GM18861 (cell line): ENCODE data around the gene PAIP1.
"Not testable (repeated sequence)": the region's sequence is repeated elsewhere in the genome, so short reads cannot be mapped to it uniquely, and the experiment has no call there.

Source experiments
- ATAC-seq: cut with Tn5 transposase; IDR thresholded peaks from one replicate; pipeline ENCODE4 v1.9.1; 2021; ENCODE audit not compliant: unreplicated experiment

PAIP1 gene, protein sequence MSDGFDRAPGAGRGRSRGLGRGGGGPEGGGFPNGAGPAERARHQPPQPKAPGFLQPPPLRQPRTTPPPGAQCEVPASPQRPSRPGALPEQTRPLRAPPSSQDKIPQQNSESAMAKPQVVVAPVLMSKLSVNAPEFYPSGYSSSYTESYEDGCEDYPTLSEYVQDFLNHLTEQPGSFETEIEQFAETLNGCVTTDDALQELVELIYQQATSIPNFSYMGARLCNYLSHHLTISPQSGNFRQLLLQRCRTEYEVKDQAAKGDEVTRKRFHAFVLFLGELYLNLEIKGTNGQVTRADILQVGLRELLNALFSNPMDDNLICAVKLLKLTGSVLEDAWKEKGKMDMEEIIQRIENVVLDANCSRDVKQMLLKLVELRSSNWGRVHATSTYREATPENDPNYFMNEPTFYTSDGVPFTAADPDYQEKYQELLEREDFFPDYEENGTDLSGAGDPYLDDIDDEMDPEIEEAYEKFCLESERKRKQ

DNA sequence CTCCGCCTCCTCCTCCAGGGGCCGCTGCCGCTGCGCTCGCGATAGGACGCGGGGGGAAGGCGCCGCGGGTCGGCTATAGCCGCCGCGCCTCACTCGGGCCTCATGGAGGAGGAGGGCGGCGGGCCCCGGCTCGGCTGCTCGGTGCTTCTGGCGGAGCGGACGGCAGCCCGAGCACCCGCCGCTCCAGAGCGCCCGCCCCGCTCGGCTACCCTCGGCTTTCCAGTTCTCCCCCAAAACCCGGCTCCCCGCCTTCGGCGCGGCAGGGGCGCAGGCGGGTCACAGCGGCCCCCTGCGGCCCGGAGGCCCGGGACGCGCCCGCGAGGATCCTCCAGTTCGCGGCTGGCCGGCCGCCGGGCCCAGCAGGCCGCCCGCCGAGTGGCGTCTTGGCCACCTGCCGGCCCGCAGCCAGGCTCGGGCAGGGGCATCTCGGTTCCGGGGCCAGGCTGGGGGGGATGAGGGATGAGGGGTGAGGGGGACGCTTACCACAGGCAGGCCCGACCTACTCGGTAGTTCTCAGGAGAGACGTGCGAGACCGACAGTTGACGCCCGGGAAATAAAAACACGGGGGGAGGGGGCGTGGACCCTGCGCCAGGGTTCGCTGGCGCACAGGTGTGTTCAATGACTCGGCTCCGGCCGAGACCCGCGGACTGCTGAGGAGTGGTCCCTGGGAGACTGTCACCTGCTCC, at the start of gene PAIP1:
PAIP1 (minus strand) TSS at position 221 of the 686 bp plus-strand sequence. CDS start 231 bp downstream, outside the sequence.
- ATAC-seq = peak; percentile 80

DNA sequence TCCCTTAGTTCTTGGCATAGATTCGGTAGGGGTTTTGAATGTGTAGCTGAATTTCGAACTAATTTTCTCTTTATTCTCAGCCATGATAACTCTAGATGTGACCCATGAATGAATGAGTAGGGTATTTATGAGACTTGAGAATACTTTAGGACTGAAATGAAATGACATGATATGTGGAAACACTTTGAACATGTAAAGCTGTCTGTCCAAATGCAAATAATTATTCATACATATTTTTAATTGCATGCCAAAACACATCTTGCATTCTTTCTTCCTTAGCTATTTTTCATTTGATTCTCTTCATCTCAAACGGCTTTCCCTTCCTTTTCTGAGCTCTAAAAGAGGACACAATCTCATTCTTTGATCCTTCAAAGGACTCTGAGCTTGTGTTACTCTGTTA, 49.5 kb upstream of the PAIP1 start:
- ATAC-seq = no peak

DNA sequence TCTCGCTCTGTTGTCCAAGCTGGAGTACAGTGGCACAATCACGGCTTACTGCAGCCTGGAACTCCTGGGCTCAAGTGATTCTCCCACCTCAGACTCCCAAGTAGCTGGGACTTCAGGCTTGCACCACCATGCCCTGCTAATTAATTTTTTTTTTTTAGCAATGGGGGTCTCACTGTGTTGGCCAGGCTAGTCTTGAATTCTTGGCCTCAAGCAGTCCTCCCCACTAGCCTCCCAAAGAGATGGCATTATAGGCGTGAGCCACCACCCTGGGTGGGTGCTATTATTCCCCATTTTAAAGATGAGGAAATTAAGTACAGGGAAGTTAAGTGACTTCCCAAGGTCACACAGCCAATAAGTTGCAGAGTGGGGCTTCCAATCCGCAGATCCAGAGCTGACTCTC, 47.8 kb upstream of the PAIP1 start:
- no peak for ATAC-seq

DNA sequence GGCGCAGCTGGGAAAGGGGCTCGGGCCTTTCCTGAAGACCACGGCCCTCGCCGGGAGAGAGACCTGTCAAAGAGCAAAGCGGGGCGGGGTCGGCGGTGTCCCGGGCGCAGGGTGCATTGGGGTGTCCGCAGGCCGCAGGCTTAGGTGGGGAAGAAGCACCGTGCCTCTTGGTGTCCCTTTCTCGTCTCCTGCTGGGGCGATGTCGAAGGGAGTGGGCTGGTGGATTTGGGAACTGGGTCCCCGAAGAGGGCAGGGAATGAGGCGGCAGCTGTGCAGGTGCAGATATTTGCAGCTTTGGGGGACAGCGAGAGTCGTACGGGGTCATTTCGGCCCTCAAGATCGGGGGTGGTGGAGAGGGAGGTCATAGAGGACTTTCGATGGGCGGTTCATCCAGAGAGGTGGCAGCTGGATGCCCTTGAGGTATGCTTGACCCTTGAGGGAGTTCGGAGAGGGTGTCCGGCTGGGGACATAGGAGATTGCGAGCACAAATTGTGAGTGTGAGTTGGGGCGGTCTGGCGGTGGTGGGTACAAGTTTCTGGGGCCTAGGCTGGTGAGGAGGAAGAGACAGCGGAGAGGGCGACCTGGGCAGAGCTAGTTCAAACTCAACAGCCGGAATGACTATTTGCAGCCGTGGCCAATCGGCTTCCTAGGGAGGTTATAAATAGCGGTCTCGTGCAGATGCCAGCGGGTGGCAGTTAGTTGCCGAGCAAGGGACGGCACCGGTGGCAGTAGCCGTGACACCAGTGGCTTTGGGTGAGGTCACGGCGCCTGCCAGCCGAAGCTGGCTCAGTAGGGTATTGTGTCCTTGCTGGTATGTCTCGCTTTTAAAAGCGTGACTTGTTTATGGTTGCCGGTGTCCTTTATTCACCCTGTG, 46.7 kb upstream of the PAIP1 start:
- ATAC-seq = peak; percentile 58

DNA sequence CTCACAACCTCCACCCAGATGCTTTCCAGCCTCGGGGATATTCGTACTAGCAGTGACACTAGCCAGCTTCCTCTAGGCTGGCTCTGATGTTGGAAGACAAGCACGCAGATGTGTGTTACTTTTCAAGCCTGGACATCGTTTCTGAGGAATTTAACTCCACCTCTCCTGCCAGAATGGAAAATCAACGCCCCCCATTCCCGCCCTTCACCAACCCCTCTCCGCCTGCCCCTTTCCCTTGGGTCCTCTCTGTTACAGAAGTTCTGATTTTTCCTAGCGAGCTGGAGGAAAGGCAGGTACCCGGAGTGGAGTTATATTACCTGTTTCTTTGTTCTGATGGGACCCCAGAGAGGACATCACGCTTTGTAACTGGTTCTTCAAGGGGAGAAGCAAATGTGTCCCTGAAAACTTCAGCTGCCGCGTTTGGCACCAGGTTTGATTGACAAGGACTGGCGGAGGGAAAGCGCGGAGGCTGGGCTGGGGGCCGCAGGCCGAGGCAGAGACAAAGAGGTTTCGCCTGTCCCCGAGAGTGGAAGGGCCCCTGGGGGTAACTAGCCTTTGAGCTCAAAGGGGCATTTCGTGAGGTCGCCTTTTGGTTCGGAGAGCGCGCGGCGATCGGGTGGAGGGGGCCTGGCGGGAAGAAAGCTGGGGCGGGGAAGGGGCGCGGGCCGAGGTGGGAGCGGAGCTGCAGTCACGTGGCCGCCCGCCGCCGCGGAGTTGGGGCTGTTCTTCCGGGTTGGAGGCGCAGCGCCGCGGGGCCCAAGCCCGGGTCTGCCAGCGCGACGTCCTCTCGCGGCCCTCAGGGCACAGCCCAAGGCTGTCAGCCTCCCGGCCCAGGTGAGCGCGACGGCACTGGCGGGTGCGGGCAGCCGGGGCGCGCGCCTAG, 45.8 kb upstream of the PAIP1 start, which contains the start of gene NNT:
NNT (plus strand) TSS at position 720 of the 883 bp plus-strand sequence. CDS start 6,016 bp downstream, outside the sequence.
- peak; percentile 65 for ATAC-seq

DNA sequence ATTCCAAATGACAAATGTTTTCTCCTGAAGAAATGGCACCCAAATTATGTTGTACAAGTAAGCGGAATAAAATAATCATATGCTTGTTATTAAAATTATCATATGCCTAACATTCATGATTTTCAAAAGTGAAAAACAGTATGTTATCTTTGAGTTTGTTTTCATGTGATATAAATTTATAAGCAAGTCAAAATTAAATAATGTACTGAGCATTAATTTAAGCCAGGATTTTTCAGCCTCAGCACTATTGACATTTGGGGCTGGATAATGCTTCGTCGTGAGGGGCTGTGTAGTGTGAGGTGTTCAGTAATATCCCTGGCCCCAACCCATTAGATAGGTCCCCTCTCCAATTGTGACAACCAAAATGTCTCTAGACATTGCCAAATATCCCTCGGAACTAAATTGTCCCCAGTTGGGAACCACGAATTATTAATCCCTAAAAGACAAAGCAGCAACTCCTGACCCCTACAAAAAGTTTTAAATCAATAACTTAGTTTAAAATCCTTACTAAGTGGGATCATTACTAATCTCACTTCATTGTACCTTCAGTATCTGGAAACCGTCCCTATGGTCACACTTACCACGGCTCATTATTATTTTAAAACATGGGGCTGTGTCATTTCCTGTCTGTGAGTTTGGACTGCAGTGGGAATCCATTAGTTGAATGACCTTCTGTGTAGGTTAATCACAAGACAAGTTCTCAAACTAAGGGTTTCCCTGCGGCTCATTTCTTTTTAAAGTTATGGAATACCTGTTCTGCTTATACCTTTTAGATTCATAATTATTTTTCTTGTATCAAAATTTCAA, 44.8 kb upstream of the PAIP1 start:
- no peak for ATAC-seq

DNA sequence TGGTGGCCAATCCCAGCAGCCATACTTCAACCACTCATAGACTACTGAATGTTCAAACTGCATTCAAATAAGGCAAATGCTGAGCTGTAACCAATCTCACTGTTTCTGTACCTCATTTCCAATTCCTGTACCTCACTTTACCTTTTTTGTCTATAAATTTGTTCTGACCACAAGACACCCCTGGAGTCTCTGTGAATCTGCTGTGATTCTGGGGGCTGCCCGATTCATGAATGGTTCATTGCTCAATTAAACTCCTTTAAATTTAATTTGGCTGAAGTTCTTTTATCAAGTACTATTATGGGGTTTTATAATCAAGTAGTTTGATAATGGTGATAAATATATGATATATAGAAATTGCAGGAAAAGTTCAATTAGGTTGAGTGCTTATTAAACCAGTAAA, 42.0 kb upstream of the PAIP1 start:
- not testable (repeated sequence) for ATAC-seq

DNA sequence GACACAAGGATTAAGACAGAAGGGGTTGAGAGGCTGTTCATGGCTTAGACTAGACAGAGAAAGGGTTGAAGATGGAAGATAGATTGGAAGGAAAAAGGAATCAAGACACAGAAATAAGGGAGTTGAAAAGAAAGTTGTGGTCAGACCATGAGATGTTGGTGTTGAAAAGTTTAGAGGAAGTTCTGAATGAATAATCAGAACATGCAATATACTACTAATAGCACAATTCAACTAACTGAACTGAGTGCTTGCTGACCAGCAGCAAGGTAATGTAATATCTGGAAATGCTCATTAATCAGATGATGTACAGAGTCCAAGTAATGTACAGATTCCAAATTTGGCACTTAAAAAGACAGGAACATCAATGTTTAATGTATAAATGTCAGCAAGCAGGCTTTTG, 35.5 kb upstream of the PAIP1 start:
- ATAC-seq = no peak

DNA sequence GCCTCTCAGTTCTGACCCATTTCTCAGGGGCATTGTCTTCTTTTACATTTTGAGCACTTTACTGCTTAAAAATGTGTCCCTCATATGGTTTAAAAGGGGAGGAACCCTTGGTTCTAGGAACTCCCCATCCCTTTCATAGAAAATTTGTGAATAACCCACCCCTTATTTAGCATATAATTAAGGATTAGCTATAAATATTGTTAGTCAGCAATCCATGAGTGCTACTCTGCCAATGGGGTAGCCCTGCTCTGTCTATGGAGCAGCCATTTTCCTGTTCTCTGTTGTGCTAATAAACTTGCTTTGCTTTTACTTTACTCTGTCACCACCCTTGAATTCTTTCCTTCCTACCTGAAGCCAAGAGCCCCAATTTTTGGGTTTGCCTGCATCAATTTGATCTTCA, 33.8 kb upstream of the PAIP1 start:
- ATAC-seq = no peak

DNA sequence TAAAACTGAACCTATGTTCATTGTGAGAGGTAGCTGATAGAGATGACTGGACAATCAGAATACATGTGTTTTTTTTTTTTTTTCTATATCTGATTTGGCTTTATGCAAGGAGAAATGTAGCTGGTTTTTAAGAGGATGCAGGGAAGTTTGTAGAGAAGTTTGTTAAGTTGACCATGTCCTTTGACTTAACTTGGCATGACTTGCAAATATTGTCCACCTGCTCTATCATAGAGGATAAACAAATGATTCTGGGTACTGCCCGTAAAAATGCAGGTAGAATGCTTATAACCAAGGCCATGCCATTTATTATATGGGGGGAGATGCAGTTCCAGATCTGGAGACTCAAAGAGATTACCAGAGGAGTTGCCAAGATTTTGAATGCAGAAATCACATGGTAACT, 32.4 kb upstream of the PAIP1 start:
- ATAC-seq = no peak

DNA sequence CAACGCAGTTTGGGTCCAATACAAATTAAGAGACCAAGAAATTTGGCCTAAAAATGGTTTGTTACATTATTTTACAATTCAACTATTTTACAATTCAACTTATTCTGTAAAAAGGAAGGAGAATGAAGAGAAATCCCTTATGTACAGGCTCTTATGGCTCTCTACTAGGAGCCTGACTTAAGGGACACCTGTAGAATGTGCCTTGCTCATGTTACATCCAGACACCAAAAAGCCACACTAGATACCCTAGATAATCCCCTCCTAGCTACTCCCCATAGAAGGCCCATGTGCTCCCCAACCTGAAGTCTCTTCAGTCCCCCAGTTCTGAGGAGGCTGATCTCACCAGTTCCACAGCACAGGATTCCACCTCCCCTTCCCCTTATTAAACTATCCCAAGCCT, 32.0 kb upstream of the PAIP1 start:
- no peak for ATAC-seq

DNA sequence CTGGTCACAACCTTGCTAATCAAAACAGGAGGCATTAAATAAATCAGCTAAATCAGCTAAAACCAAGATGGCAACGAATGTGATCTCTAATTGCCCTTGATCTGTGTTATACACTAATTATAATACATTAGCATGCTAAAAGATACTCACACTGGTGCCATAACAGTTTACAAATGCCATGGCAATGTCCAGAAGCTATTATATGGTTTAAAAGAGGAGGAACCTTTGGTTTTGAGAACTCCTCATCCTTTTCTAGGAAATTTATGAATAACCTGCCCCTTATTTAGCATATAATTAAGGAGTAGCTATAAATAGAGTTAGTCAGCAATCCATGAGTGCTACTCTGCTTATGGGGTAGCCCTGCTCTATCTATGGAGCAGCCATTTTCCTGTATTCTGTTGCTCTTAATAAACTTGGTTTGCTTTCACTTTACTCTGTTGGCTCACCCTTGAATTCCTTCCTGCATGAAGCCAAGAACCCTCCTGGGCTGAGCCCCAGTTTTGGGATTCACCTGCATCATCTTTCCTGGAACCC, 27.4 kb upstream of the PAIP1 start:
- ATAC-seq = no peak

DNA sequence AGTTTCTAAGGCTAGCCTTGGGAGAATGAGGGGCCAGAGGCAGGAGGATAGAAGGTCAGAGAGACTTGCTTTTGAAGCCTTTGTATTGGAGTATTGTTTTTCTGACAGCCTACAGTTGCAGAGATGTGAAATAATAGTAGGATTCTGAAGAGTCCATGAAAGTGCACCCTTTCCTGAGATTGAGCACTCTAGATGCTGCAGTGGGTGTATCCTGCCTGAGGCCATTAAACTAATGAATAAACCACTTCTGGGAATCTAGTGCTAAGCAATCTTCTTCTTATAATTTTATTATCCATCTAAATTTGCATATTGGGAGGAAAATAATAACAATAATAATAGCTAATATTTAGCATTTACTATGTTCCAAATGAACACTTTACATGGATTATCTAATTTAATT, 26.8 kb upstream of the PAIP1 start:
- no peak for ATAC-seq

DNA sequence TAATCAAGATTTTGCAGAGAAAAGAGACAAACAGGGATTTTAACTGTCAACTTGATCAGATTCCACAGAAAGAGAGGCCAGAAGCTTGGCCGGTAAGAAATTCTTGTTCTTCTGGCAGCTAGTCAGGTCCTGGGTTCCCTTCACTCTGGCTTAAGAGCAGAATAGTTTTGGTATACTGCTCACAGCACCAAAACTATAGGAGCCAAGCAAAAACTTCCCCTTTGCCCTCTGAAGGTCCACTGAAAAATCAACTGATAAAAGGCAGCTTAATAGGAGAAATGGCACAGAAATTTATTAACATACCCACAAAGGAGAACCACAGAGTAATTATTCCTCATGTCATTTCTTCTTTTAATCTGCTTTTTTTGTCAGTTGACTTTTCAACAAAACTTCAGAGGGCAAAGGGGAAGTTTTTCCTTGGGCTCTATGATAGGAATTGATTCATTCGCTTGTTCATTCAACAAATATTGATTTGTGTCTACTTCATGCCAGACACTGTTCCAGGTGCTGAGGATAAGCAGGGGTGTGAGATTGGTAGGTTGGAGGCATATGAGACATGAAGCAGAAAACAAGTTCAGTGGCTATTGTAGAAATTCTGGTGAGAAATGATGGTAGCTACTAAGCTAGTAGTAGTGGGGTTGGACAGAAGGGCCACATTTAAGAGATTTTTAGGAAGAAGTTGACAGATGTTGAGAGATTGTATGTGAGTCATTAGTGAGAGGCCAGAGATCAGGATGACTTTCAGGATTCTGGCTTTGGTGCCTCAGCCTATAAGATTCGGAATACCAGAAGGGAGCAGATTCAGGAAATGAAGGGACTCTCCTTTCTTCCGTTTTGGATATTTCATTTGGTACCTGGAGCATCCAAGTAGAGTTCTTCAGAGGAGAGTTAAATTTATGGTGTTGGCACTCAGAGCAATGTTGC, 25.5 kb upstream of the PAIP1 start:
- ATAC-seq = no peak

DNA sequence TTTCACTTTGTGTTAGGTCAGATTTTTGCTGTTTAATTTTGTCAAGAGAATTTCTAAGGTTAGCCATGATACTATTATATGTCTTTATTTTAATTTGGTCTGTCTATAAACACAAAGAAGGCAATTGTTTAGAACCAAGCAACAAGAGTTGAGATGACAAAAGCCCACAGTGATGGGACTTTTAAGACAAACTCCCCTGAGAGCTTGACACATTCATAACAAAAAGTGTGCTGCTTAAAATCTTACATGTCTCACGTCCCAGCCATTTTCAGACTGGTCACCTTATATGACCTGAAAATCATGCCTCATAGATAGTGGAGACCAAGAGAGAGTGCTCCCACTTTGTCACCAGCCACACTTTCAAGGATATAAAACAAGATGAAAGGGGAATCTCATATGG, 24.5 kb upstream of the PAIP1 start:
- no peak for ATAC-seq

DNA sequence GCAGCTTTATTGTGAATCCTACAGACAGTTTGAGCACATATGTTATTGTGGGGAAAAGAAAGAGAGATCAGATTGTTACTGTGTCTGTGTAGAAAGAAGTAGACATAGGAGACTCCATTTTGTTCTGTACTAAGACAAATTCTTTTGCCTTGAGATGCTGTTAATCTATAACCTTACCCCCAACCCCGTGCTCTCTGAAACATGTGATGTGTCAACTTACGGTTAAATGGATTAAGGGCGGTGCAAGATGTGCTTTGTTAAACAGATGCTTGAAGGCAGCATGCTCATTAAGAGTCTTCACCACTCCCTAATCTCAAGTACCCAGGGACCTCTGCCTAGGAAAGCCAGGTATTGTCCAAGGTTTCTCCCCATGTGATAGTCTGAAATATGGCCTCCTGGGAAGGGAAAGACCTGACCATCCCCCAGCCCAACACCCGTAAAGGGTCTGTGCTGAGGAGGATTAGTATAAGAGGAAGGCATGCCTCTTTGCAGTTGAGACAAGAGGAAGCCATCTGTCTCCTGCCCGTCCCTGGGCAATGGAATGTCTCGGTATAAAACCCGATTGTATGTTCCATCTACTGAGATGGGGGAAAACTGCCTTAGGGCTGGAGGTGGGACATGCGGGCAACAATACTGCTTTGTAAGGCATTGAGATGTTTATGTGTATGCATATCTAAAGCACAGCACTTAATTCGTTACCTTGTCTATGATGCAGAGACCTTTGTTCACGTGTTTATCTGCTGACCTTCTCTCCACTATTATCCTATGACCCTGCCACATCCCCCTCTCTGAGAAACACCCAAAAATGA, 23.7 kb upstream of the PAIP1 start:
- ATAC-seq = not testable (repeated sequence)

DNA sequence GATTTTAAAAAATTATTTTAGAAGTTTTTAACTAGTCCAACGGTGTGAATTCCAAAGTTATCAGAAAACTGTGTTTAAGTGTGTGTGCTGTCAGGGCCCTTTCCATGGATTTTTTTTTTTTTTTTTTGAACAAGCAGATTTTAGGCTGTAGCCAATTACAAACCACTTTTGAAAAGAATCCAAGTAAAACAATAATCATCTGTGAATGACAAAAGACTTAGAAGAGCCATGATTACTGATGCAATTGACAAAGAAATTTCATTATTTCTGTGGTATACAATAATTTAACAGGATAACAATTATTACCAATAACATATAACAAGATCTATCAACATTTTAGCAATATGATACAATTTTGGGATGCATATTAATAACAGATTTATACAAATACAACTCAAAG, 16.2 kb upstream of the PAIP1 start:
- ATAC-seq = no peak
